GM19455 (cell line): Measurements from ENCODE around the gene TACR1.
"Not testable (repeated sequence)": the region's sequence is repeated elsewhere in the genome, so short reads cannot be mapped to it uniquely, and the experiment has no call there.

ENCODE experiments used
- ATAC-seq: cut with Tn5 transposase; IDR thresholded peaks from one replicate; pipeline ENCODE4 v1.9.1; 2021; ENCODE audit not compliant: unreplicated experiment

Gene TACR1

DNA sequence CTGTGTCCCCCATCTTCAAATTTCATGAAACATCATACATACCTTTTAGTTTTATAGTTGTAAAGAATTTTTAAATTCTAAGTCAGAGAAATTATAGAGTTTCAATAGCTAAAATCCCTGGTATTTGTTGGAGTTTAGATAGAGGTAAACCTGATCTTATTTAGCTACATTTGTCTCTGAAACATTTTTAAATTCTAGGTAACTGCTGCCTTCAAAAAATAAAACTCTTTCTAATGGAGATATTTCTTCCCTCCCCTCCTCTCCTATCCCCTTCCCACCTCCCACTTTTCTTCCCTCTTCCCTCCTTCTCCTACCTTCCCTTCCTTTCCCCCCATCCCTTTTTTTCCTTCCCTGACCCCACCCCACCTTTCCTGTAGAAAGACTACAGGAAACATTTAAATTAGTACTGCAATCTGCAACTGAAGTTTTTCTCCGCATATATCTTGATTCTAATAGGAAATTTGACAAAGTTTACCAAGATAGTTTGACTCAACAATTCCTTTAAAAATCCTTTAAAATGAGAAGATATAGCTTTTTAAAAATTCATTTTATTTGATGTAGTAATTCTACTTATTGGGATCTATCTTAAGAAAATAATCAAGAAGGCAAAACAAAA is 4.1 kb downstream of the TACR1 start:
- ATAC-seq, result no peak

DNA sequence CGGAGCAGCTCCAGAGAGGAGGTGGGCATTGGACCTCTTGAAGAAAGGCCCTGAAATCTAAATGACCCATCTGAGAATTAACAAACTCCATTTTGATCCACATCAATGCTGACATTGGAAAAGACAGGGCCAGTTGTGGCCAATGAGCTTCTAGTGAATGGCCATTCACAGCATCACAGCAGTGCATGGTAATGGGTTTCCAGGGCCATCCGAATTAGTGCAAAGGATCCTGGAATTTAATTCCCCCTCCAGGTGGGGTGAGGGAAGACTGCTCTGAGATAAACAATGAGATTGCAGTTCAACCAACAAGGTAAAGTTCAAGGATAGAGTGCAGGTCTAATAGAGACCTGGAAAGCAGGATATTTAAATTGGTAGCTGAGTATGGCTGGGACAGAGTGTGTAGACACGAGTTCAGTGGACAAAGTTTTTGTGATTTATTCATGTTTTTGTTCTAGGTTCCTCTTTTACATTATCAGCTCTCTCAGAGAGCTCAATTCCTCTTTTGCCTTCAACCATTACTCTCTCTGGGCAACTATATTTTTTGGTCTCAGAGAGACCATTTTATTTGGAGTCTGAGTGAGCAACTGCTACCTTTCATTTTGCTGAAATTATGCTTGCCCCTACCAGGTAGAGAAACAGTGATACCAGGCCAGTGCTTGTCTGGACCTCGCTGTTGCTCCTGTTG is 5.0 kb downstream of the TACR1 start:
- ATAC-seq, result no peak

DNA sequence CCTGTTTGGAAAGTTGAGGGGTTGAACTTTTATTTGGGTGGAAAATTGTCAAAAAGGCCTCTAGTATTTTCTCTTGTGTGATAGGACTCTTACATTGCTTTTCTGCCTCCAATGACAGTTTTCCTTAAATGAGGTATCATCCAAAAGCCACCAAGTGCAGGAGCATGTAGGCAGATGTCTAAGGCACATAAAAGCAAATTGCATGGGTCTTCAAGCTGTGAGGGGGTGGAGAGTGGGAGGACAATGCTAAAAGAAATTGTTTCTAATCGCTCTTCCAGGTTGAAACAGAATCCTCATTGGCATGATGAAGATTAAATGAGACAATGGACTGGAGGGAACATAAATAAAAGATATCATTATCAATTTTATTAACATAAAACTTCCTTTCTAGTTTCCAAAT is 6.8 kb downstream of the TACR1 start:
- ATAC-seq, result no peak

DNA sequence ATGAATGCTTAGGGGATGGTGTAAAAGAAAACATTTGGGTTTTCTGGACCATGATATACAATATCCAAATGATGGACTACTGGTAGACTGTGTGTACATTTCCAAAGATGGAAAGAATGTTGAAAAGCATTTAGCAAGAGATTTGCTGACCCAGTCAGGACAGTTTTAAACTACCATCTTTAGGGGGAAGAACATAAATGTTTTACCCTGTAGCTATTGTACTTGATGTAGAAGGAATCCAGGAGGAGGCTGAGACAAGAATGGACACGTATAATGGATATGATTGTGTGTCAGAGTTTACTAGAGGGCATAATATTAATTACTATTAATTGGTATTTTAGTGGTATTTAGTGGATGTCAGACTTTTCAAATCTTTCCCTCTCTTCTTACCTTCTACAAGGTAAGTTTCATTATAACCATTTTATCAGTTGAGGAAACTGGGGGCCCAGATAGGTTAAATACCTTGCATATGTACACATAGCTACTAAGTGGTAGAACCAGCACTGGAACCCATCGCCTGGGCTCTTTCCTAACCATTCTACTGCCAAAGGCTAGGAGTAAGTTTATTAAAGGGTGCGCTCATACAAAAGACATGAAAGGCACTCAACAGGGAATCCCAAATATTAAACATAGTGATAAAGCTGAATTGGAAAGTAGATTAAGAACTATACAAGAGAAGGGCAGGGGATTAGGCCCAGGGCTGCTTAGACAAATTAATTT is 8.9 kb downstream of the TACR1 start:
- no peak for ATAC-seq

DNA sequence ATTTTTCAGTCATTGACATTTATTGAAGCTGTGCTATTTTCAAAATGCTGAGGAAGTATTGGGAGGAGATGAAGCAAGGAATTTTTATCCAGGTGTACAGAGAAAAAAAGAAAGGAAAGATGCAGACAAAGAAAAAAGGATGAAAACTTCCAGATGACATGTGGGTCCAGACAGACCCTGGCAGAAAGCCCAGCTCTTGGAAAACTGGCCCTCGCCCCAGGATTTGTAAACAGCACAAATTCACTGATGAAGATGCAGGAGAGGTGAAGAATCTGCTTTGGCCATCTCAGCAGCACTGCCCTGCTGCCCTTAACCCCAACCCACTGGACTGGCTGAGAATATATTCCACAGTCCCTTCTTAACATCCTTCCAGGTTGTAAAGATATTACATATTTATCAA is 12.5 kb downstream of the TACR1 start:
- no peak for ATAC-seq

DNA sequence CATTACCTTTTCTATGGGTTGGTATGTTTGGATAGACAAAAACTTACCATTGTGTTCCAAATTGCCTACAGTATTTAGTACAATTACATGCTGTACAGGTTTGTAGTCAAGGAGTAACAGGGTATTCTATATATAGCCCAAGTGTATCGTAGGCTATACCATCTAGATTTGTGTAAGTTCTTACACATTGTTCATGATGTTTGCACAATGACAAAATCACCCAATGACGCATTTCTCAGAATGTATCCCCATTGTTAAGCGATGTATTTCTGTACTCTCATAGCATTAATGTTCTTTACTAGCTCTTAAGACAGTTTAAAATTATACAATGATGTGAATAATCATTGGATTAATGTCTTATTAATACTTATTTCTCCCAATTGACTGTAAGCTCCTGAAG is 16.7 kb downstream of the TACR1 start:
- no peak for ATAC-seq

DNA sequence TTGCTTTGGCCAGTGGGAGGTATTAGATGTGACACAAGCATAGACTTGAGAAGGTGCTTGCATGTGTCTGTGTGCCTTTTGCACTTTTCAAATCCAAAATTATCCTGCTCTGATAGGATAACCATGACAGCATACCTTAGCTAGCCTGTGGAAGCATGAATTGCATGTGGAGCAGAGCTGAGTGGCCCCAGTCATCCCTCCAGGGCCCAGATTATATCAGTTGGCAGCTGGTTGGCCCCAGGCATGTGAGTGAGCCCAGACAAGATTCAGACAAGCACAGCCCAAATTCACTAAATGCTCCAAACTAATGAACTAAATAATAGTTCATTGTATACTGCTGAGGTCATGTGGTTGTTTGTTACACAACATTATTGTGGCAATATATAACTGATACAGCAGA is 18.8 kb downstream of the TACR1 start:
- no peak for ATAC-seq

DNA sequence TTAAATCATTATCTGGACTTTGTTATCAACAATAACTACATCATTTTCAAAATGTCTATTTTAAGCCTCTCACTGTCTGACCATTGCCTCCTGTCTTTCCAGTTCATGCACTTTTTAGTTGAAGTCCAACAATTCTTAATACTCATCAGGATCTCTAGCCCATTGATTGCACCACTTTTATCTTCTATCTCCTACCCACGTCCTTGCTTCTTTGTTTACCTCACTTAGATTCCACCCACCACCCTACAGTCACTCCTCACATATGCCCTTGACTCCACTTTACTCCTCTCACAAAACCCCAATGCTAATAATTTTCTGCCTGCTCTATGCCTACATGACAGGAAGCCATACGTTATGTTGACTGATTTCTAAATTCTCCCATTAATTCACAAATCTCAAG is 21.9 kb downstream of the TACR1 start:
- no peak for ATAC-seq

DNA sequence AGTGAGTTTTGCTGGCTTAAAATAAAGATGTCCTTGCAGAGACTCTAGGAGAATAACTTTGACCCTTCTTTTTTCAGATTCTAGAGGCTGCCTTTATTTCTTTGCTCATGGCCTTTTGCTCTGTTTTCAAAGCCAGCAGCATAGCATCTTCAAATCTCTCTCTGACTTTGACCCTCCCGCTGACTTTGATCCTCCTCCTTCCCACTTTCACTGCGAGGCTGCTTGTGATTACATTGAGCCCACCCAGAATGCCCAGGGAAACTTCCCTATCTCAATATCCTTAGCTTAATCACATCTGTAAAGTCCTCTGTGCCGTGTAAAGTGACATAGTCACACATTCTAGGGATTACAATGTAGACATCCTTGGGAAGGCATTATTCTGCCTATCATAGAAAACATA is 23.9 kb downstream of the TACR1 start:
- no peak for ATAC-seq

DNA sequence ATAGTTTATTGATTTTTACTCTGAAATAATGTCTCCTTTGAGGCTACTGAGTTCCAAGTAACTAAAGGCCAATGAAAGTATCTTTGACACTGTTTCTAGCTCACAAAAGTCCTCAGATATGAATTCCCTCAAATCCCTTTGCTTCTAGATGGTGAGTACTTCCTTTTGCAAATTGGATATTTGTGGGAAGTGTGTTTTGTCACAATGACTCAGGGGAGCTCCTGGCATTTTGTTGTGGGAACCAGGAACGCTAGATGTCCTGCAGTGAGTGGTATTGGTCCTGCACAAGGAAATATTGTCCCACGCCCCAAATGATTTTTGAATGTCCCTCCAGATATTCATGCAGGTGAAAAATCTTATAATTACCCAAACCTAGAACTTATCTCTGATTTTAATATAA is 24.3 kb downstream of the TACR1 start:
- no peak for ATAC-seq

DNA sequence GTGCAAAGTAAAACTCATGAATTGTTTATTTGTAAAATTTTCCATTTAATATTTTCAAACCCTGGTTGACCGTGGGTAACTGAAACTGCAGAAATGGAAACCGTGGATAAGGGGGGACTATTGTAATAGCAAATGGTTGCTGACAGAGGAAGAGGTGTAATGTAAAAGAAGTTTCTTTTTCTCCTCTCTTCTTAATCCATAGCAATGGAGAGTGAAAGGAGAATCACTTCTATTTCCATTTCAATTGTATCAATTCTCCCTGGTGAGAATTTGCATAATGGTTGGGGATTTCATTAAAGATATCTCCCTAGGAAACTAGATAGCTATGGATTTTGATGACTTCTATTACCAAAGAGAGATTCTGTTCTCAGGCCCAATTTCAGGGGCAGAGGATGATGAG is 24.8 kb downstream of the TACR1 start:
- ATAC-seq, result no peak

DNA sequence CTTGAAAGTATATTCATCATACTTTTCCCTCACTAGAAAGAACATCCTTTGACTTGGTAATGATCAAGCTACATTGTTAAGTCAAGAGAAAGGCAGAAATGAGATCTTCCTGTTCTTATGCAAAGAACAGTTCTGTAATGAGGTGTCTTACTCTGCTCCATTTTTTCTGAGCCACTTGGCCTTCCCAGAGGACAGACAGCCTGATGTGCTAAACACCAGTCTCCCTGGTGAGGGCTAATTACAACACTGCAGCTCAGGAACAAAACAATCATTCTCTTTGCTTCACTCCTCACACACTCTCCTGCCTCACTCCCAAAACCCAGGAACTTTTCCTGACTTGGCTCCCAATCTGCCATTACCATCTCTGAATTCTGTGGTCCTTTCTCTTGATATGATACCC is 25.6 kb downstream of the TACR1 start:
- no peak for ATAC-seq

DNA sequence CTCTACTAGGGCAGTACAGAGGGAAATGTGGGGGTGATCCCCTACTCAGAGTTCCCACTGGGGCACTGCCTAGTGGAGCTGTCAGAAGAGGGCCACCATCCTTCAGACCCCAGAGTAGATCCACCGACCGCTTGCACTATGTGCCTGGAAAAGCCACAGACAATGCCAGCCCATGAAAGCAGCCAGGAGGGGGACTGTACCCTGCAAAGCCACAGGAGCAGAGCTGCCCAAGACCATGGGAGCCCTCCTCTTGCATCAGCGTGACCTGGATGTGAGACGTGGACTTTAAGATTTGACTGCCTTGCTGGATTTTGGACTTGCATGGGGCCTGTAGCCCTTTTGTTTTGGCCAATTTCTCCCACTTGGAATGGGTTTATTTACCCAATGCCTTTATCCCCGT is 27.9 kb downstream of the TACR1 start:
- ATAC-seq, result not testable (repeated sequence)

DNA sequence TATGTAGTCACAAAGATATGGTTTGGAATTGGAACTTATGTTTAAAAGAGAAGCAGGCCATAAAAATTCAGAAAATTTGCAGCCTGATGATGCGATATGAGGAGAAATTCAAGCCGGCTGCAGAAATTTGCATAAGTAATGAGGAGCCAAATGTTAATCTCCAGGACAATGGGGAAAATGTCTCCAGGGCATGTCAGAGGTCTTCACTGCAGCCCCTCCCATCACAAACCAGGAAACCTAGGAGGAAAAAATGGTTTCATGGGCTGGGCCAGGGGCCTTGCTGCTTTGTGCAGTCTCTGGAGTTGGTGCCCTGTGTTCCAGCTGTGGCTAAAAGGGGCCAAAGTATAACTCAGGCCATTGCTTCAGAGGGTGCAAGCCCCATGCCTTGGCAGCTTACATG is 28.4 kb downstream of the TACR1 start:
- ATAC-seq, result no peak

DNA sequence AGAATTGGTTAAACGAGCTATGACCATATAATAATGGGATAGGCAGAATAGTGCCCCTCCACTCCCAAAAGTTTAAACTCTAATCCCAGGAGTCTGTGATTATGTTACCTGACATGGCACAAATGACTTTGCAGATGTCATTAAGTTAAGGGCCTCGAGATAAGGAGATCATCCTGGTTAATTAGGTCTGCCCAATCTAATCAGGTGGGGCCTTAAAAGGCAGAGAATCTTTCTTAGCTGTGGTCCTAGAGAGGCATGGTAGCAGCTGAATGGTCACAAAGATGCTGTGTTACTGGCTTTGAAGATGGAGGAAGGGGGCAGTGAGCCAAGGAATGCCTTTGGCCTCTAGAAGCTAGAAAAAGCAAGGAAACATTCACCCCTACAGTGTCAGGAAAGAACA is 31.1 kb downstream of the TACR1 start:
- no peak for ATAC-seq

DNA sequence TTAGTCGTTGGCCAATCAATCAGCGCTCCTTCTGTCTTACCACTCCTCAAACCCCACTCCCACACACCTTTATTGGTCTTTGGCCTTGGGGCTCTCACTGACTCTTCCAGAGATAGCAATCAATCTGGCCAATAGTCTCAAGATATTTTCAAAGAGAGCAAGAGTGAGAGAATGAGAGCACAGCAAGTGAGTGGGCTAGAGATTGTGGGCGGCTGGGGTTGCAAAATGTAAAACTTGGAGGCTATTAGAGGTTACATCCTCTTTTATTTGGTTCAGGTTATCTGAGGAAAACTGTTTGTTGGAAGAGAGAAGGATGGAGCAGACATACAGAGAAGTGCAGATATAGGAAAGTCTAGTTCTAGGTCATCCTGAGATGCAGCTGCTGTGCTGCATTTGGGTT is 32.8 kb downstream of the TACR1 start:
- ATAC-seq, result no peak

DNA sequence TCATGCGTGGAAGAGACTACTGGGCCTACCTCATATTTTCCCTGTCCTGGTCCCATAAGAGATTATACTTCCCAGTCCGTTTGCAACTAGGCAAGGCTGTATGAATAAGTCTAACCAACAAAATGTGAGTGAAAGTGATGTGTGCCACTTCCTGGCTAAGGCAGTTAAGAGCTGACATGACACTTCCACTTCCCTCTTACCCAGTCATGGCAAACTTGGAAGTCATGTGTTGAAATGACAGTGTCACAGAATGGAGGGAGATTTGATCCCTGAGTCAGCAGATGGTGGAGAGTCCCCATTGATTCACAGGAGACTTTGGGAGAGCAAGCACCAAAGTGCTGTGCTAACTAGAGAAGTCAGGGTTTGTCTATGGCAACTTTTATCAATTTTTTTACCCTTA is 36.4 kb downstream of the TACR1 start:
- no peak for ATAC-seq

DNA sequence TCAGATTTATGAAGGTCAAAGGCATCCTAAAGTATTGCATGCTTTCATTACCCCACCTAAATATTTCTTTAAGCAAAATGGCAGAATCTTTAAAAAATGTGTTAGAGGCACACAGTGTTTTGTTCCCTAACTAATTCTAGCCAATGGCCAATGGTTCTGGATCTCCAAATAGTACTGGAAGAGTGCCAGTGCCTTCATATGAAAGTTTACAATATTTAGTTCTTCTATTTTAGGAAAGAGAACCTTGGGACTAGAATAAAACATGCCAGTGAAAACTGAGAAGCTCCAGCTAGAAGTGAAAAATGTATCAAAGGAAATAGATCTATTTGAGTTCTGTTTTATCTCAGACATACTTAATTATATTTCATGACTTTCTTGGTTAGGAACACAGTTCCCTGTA is 37.1 kb downstream of the TACR1 start:
- ATAC-seq, result no peak

DNA sequence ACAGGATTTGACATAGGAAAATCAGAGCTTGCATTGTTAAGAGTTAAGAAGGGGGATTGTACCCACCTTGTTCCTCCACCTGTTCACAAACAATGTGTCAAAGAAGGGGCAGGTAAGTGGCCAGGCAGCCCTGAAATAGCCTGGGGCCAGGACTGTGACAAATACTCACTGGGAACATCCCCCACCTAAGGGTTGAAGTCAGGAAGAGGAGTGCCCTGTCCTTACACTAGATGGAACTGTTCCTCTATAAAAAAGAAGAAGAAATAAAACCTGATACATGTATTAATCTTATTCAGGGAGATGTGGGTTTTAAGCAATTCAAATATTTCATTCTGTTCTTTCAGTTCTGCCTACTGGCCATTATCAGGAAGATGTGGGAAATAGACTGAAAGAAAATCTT is 41.9 kb downstream of the TACR1 start:
- no peak for ATAC-seq

DNA sequence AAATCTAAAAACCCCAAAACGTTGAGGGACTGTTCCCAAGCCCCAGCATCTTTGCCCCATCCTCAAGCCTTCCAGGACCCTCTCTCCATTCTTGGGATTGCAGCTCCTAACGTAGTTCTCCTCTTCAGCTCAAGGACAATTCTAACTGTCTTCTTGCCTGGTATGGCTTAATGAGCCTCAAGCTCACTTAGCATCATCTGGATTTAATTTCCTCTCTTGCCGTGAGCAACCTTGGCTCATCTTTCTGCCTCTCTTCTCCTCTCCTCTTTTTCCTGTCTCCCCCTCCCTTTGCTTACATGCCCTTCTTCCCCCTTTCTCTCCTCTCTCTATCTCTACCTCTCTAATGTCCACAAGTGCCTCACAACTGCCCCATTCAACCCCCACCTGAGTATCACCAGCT is 44.2 kb downstream of the TACR1 start:
- ATAC-seq, result no peak

DNA sequence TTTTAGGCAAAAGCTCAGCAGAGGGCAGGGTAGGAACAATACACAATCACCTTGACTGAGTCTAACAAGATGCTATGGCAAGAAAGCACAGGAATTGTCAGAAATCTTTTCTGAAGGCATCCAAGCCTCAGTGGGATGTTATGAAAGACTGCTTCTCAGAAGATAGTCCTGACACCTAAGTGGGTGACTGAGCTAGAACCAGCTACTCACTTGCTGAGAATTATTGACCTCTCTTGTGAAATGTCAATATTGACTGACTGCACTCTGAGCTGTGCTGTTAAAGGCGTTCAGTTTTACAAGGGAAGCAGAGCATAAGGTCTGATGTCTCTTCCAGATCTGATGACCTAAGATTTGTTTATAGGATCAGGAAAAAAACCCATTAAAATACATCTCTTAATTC is 46.1 kb downstream of the TACR1 start:
- ATAC-seq, result no peak

DNA sequence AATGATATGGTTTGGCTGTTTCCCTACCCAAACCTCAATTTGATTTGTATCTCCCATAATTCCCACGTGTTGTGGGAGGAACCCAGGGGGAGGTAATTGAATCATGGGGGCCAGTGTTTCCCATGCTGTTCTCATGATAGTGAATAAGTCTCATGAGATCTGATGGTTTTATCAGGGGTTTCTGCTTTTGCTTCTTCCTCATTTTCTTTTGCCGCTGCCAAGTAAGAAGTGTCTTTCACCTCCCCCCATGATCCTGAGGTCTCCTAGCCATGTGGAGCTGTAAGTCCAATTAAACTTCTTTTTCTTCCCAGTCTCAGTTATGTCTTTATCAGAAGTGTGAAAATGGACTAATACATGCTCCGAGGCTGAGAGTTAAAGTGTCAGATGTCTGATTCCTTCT is 47.1 kb downstream of the TACR1 start:
- not testable (repeated sequence) for ATAC-seq

DNA sequence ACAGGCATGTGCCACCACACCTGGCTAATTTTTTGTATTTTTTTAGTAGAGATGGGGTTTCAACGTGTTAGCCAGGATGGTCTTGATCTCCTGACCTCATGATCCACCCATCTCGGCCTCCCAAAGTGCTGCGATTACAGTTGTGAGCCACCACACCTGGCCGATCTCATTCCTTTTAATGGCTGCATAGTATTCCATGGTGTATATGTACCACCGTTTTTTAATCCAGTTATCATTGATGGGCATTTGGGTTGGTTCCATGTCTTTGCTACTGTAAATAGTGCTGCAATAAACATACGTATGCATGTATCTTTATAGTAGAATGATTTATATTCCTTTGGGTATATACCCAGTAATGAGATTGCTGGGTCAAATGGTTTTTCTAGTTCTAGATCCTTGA is 51.4 kb downstream of the TACR1 start:
- not testable (repeated sequence) for ATAC-seq
